Endothelial cell of umbilical vein (primary cell): ENCODE results near the gene P2RX4. TPM values are rescaled to one million over a fixed set of nuclear protein-coding genes. Genes with fewer than 3 reads are reported as not detected.

Experiments
- BruUV-seq: library from RNA; stranded (reverse); fragments of 400-500 nt; replicated peaks from 2 replicates; lab custom pipeline; 2021; lab: Mats Ljungman, UMichigan
- CTCF ChIA-PET: fragments of 300-600, 350-600 bp; sonication (Branson Sonifier 250); formaldehyde crosslinking; loops from one replicate; lab custom pipeline; 2021; ENCODE audit warnings: antibody characterized with exemption, inconsistent platforms; lab: Charles Lee
- POLR2A ChIA-PET: fragments of 300-600, 350-600 bp; sonication (Branson Sonifier 250); formaldehyde crosslinking; loops from one replicate; lab custom pipeline; 2021; ENCODE audit warnings: antibody characterized with exemption, inconsistent platforms; lab: Charles Lee
- DNase-seq: peaks from one replicate; pipeline ENCODE4 v3.0.0-alpha.2; 2011; ENCODE audit warnings: low read depth, low spot score
- FAIRE-seq: peaks from 2 replicates; lab custom pipeline; 2011; peaks lifted over from hg19 to GRCh38; lab: Jason Lieb, UNC
- H2AFZ ChIP-seq: 2 replicates; pipeline ENCODE4 v1.6.0; 2012; ENCODE audit warnings: low read depth, low read length, control low read depth, inconsistent platforms
- H3K27ac ChIP-seq: 2 replicates; pipeline ENCODE4 v1.5.1; 2011; ENCODE audit warnings: low read depth, mild to moderate bottlenecking, control low read depth, low read length, moderate library complexity; ENCODE audit not compliant: insufficient read depth
- H3K27me3 ChIP-seq, 2 experiments: 2 replicates each; pipeline versions ENCODE4 v1.6.0 to v1.6.1; 2011; ENCODE audit warnings: low read length in 2 of 2, mixed read lengths in 1 of 2; ENCODE audit not compliant: control insufficient read depth in 2 of 2, insufficient read depth in 2 of 2
- H3K36me3 ChIP-seq, 2 experiments: 2 replicates in 1 of 2; 3 replicates in 1 of 2; pipeline ENCODE4 v1.5.1; 2011; ENCODE audit warnings: low read length in 2 of 2, mild to moderate bottlenecking in 1 of 2, moderate library complexity in 1 of 2; ENCODE audit not compliant: control insufficient read depth in 2 of 2, insufficient read depth in 2 of 2; ENCODE audit errors: extremely low read depth in 1 of 2
- H3K4me1 ChIP-seq: 3 replicates; pipeline ENCODE4 v1.5.1; 2011; ENCODE audit warnings: mild to moderate bottlenecking, low read length; ENCODE audit not compliant: control insufficient read depth, insufficient read depth; ENCODE audit errors: extremely low read depth
- H3K4me2 ChIP-seq: 2 replicates; pipeline ENCODE4 v1.6.1; 2011; ENCODE audit warnings: low read length, control low read depth, mixed read lengths; ENCODE audit not compliant: insufficient read depth
- H3K4me3 ChIP-seq, 3 experiments: fragments of 200-600 bp in 1 of 3; sonication (generic), shearing (Covaris generic) in 1 of 3; replicated peaks in 1 of 3; 2 replicates each; pipeline ENCODE4 v1.5.1; 2011 to 2016; ENCODE audit warnings: control low read depth in 3 of 3, low read length in 3 of 3, mild to moderate bottlenecking in 2 of 3, inconsistent platforms in 1 of 3, low read depth in 1 of 3, moderate library complexity in 1 of 3; ENCODE audit not compliant: insufficient read depth in 1 of 3
- H3K79me2 ChIP-seq: 2 replicates; pipeline ENCODE4 v1.6.0; 2012; ENCODE audit warnings: low read length, inconsistent platforms; ENCODE audit not compliant: control insufficient read depth, insufficient read depth
- H3K9ac ChIP-seq: replicated peaks from 2 replicates; pipeline ENCODE3; 2011; ENCODE audit warnings: low read length, control low read depth; ENCODE audit not compliant: insufficient read depth; ENCODE audit errors: extremely low read depth
- H3K9me1 ChIP-seq: replicated peaks from 3 replicates; pipeline ENCODE4 v1.6.0; 2011; ENCODE audit warnings: mild to moderate bottlenecking, low read length; ENCODE audit not compliant: control insufficient read depth, insufficient read depth; ENCODE audit errors: extremely low read depth
- H3K9me3 ChIP-seq: replicated peaks from 2 replicates; pipeline ENCODE4 v1.5.1; 2012; ENCODE audit warnings: low read length, inconsistent platforms; ENCODE audit not compliant: control insufficient read depth, insufficient read depth
- H4K20me1 ChIP-seq: replicated peaks from 2 replicates; pipeline ENCODE3; 2011; ENCODE audit warnings: mild to moderate bottlenecking, low read length; ENCODE audit not compliant: control insufficient read depth, insufficient read depth; ENCODE audit errors: extremely low read depth
- EZH2 ChIP-seq: IDR thresholded peaks from 2 replicates; pipeline ENCODE4 v1.6.1; 2012; ENCODE audit warnings: borderline replicate concordance, low read depth, mild to moderate bottlenecking, moderate library complexity, low read length, inconsistent platforms; ENCODE audit not compliant: severe bottlenecking
- FOS ChIP-seq: IDR thresholded peaks from 2 replicates; pipeline ENCODE4 v1.6.1; 2011; ENCODE audit warnings: mild to moderate bottlenecking, low read length, moderate library complexity, borderline replicate concordance; ENCODE audit not compliant: insufficient read depth
- GATA2 ChIP-seq: IDR thresholded peaks from 2 replicates; pipeline ENCODE4 v1.7.0; 2011; ENCODE audit warnings: low read depth, mild to moderate bottlenecking, moderate library complexity, mixed read lengths, low read length; ENCODE audit not compliant: insufficient read length, insufficient read depth
- JUN ChIP-seq: IDR thresholded peaks from 2 replicates; pipeline ENCODE4 v1.6.1; 2011; ENCODE audit warnings: borderline replicate concordance, low read depth; ENCODE audit not compliant: insufficient read length, insufficient read depth
- MYC ChIP-seq: IDR thresholded peaks from one replicate; pipeline ENCODE4 v1.6.1; 2011; ENCODE audit warnings: mild to moderate bottlenecking, low read depth, low read length
- POLR2A ChIP-seq: IDR thresholded peaks from 2 replicates; pipeline ENCODE4 v1.6.1; 2012; ENCODE audit warnings: low read depth, mild to moderate bottlenecking, control low read depth, low read length
- POLR2AphosphoS5 ChIP-seq: IDR thresholded peaks from 2 replicates; pipeline ENCODE4 v1.6.1; 2012; ENCODE audit warnings: low read depth, mild to moderate bottlenecking, control low read depth, low read length, moderate library complexity; ENCODE audit not compliant: insufficient read depth
- dilution Hi-C: fragments of 300-500 bp; cut with MboI; formaldehyde crosslinking; loops from one replicate; pipeline ENCODE4 v1.15.0; 2019; ENCODE audit warnings: low sequenced_read_pairs; ENCODE audit not compliant: extremely low pct_ligation_motif_present
- intact Hi-C: fragments of 100-400 bp; cut with micrococcal nuclease; formaldehyde crosslinking; loops from one replicate; pipeline ENCODE4 v1.10.0; 2022
- polyA plus RNA-seq, 4 experiments: library from polyadenylated mRNA; depleted of rRNA in 3 of 4; stranded (reverse) in 3 of 4; unstranded in 1 of 4; fragments of >200 nt; gene quantifications; 2 replicates each; pipeline versions ENCODE4 v1.2.1 to v1.2.3, GENCODE V29; 2011 to 2012; ENCODE audit warnings: missing spikeins in 1 of 4
- total RNA-seq: library from RNA; stranded (reverse); gene quantifications from 2 replicates; pipeline ENCODE4 v1.2.3, GENCODE V29; 2021
- TF ChIP-seq, protein P1 (sequence below), 2 donors: IDR thresholded peaks; 1 replicate in 1 of 2; 2 replicates in 1 of 2; pipeline ENCODE4 v1.5.1; 2011; ENCODE audit warnings: low read length in 2 of 2, mild to moderate bottlenecking in 2 of 2, moderate library complexity in 2 of 2, control low read depth in 1 of 2, inconsistent platforms in 1 of 2, low read depth in 1 of 2; ENCODE audit not compliant: insufficient read depth in 1 of 2; ENCODE audit errors: extremely low read depth in 1 of 2
- TF ChIP-seq, protein P2 (sequence below): IDR thresholded peaks from 2 replicates; pipeline ENCODE4 v1.6.1; 2011; ENCODE audit not compliant: insufficient read depth, insufficient read length

Gene P2RX4
- total and polyA plus RNA-seq, 2 donors (not counting 3 experiments of a cell fraction or from before 2014, with no cell fraction given), result 92.8 to 116 TPM

DNA sequence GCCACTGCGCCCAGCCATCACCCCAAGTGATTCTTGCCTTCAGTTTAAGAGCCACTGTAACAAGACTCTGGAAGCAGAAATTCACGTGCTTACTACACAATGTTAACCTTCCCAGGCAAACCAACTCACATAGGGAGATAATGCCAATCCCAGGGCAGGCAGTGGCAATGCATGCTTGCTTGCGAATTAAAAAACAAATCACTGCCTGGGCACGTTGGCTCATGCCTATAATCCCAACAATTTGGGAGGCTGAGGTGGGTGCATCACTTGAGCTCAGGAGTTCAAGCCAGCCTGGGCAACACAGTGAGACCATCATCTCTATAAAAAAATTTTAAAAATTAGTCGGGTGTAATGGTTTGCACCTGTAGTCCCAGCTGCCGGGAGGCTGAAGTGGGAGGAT lies 37.8 kb upstream of the P2RX4 start:
- Histone ChIP-seq H3K9me1 (no peaks in the 10 kb centered on the region), H3K27me3 (no peaks in the 10 kb centered on the region), H3K36me3 (no peaks in the 10 kb centered on the region), H2AFZ (no peak overlapping the region), H3K4me2 (no peak overlapping the region), H4K20me1 (no peaks in the 10 kb centered on the region), H3K27ac (no peak overlapping the region), H3K79me2 (no peaks in the 10 kb centered on the region), H3K4me3 (no peak overlapping the region), H3K9me3 (no peaks in the 10 kb centered on the region), H3K9ac (no peak overlapping the region), H3K4me1 (peaks cover 16% of the 10 kb centered on the region)
- TF ChIP-seq, protein P1, sequence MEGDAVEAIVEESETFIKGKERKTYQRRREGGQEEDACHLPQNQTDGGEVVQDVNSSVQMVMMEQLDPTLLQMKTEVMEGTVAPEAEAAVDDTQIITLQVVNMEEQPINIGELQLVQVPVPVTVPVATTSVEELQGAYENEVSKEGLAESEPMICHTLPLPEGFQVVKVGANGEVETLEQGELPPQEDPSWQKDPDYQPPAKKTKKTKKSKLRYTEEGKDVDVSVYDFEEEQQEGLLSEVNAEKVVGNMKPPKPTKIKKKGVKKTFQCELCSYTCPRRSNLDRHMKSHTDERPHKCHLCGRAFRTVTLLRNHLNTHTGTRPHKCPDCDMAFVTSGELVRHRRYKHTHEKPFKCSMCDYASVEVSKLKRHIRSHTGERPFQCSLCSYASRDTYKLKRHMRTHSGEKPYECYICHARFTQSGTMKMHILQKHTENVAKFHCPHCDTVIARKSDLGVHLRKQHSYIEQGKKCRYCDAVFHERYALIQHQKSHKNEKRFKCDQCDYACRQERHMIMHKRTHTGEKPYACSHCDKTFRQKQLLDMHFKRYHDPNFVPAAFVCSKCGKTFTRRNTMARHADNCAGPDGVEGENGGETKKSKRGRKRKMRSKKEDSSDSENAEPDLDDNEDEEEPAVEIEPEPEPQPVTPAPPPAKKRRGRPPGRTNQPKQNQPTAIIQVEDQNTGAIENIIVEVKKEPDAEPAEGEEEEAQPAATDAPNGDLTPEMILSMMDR (IDR thresholded peaks at IDR 0.05; ENCODE audit: extremely low read depth in 1 of 2, insufficient read depth in 1 of 2, low read depth in 1 of 2, low read length in 2 of 2), result no peak
- TF ChIP-seq EZH2 (no peak), FOS (no peak), POLR2AphosphoS5 (no peak), MYC (no peak), GATA2 (no peak), JUN (no peak), POLR2A (no peak)
- TF ChIP-seq, protein P2, sequence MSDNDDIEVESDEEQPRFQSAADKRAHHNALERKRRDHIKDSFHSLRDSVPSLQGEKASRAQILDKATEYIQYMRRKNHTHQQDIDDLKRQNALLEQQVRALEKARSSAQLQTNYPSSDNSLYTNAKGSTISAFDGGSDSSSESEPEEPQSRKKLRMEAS, result no peak
- ChIA-PET POLR2A (no interaction called here), CTCF (no interaction called here)
- dilution Hi-C loops (no loop called here), intact Hi-C loops (no loop called here)
- DNase-seq (no peak), FAIRE-seq (no peak)
- BruUV-seq, result no TSS peak
